SU-DHL-6 (cell line): ENCODE results near the gene IL21R.

Experiments
- H2AFZ ChIP-seq: fragments of 200-600 bp; sonication (generic); 2 replicates; pipeline ENCODE4 v1.6.1; 2014; ENCODE audit warnings: low read depth, mild to moderate bottlenecking, moderate library complexity, mixed read lengths, antibody characterized with exemption, low read length; ENCODE audit not compliant: severe bottlenecking
- H3F3A ChIP-seq: fragments of 200-600 bp; shearing (Covaris generic); 2 replicates; pipeline ENCODE4 v1.6.0; 2016; ENCODE audit warnings: antibody characterized with exemption, mild to moderate bottlenecking; ENCODE audit not compliant: insufficient read depth
- H3K27ac ChIP-seq: fragments of 200-600 bp; sonication (generic); 2 replicates; pipeline ENCODE4 v1.5.1; 2016; ENCODE audit warnings: low read depth, mild to moderate bottlenecking, low read length, moderate library complexity, mixed read lengths
- H3K27me3 ChIP-seq: fragments of 200-600 bp; sonication (generic), shearing (Covaris generic); 2 replicates; pipeline ENCODE4 v1.6.0; 2014; ENCODE audit warnings: mild to moderate bottlenecking, low read length
- H3K36me3 ChIP-seq: fragments of 200-600 bp; sonication (generic); 2 replicates; pipeline ENCODE4 v1.6.1; 2014; ENCODE audit warnings: mild to moderate bottlenecking, low read length, mixed read lengths
- H3K4me2 ChIP-seq: fragments of 300-600, 200-600 bp; shearing (Covaris generic), sonication (generic); 2 replicates; pipeline ENCODE4 v1.6.0; 2014; ENCODE audit warnings: low read length, low read depth, mild to moderate bottlenecking; ENCODE audit not compliant: poor library complexity, severe bottlenecking
- H3K4me3 ChIP-seq: fragments of 200-600 bp; sonication (generic); 2 replicates; pipeline ENCODE4 v1.5.1; 2014; ENCODE audit warnings: antibody characterized with exemption, low read length, mild to moderate bottlenecking, mixed read lengths; ENCODE audit not compliant: insufficient read depth, poor library complexity, severe bottlenecking
- H3K79me2 ChIP-seq: fragments of 200-600 bp; sonication (generic); 2 replicates; pipeline ENCODE4 v1.6.1; 2014; ENCODE audit warnings: mild to moderate bottlenecking, low read length, moderate library complexity; ENCODE audit not compliant: insufficient read depth
- H3K9ac ChIP-seq: fragments of 200-600 bp; sonication (generic); 2 replicates; pipeline ENCODE4 v1.7.0; 2014; ENCODE audit warnings: mild to moderate bottlenecking, low read length
- H3K9me2 ChIP-seq: fragments of 200-600 bp; sonication (generic); replicated peaks from 2 replicates; pipeline ENCODE4 v1.6.1; 2014; ENCODE audit warnings: low read length; ENCODE audit not compliant: insufficient read depth
- H3K9me3 ChIP-seq: fragments of 200-600 bp; sonication (generic); 2 replicates; pipeline ENCODE4 v1.6.1; 2014; ENCODE audit warnings: low read length, mixed read lengths; ENCODE audit not compliant: insufficient read depth
- H4K20me1 ChIP-seq: fragments of 200-600 bp; sonication (generic); 2 replicates; pipeline ENCODE4 v1.6.1; 2014; ENCODE audit warnings: low read depth, mild to moderate bottlenecking, antibody characterized with exemption, low read length, moderate library complexity, mixed read lengths
- EZH2phosphoT487 ChIP-seq: fragments of 200-600 bp; sonication (generic), shearing (Covaris generic); conservative IDR thresholded peaks from 2 replicates; pipeline ENCODE4 v1.6.1; 2018; ENCODE audit warnings: mild to moderate bottlenecking, antibody characterized with exemption, low read length, moderate library complexity, mixed read lengths
- TF ChIP-seq, protein P1 (sequence below): fragments of 200-600 bp; sonication (generic); IDR thresholded peaks from one replicate; pipeline ENCODE4 v1.5.1; 2017; ENCODE audit warnings: antibody characterized with exemption, mild to moderate bottlenecking, low read length, moderate library complexity; ENCODE audit not compliant: insufficient read depth, poor library complexity, severe bottlenecking

IL21R gene

GRCh38 chr16:27361987-27362386 lies 40.0 kb upstream of the IL21R start:
- no peak overlapping the region for H3K4me2 ChIP-seq
- no peak overlapping the region for H3K27ac ChIP-seq
- H3K9ac ChIP-seq, result no peak overlapping the region
- H3K27me3 ChIP-seq, result no peaks in the 10 kb centered on the region
- peaks cover 23% of the 10 kb centered on the region for H3K36me3 ChIP-seq
- H3K9me2 ChIP-seq, result no peaks in the 10 kb centered on the region
- H3K79me2 ChIP-seq, result no peaks in the 10 kb centered on the region
- TF ChIP-seq, protein P1, sequence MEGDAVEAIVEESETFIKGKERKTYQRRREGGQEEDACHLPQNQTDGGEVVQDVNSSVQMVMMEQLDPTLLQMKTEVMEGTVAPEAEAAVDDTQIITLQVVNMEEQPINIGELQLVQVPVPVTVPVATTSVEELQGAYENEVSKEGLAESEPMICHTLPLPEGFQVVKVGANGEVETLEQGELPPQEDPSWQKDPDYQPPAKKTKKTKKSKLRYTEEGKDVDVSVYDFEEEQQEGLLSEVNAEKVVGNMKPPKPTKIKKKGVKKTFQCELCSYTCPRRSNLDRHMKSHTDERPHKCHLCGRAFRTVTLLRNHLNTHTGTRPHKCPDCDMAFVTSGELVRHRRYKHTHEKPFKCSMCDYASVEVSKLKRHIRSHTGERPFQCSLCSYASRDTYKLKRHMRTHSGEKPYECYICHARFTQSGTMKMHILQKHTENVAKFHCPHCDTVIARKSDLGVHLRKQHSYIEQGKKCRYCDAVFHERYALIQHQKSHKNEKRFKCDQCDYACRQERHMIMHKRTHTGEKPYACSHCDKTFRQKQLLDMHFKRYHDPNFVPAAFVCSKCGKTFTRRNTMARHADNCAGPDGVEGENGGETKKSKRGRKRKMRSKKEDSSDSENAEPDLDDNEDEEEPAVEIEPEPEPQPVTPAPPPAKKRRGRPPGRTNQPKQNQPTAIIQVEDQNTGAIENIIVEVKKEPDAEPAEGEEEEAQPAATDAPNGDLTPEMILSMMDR, result no peak
- H2AFZ ChIP-seq, result no peak overlapping the region
- no peak overlapping the region for H3K4me3 ChIP-seq
- H4K20me1 ChIP-seq, result no peaks in the 10 kb centered on the region
- H3K9me3 ChIP-seq, result no peaks in the 10 kb centered on the region
- H3F3A ChIP-seq, result peaks cover 25% of the 10 kb centered on the region

- no peaks in the 10 kb centered on the region for H3K27me3 ChIP-seq
- no peak overlapping the region for H3K9ac ChIP-seq
- no peak for TF ChIP-seq EZH2phosphoT487
- TF ChIP-seq, protein P1, result no peak
- no peak overlapping the region for H2AFZ ChIP-seq
- peaks cover 23% of the 10 kb centered on the region for H3K36me3 ChIP-seq
- H3K4me3 ChIP-seq, result no peak overlapping the region
- H3K4me2 ChIP-seq, result no peak overlapping the region
- H3F3A ChIP-seq, result peaks cover 31% of the 10 kb centered on the region
- no peak overlapping the region for H3K27ac ChIP-seq
- H3K9me3 ChIP-seq, result no peaks in the 10 kb centered on the region
- H3K79me2 ChIP-seq, result no peaks in the 10 kb centered on the region
- no peaks in the 10 kb centered on the region for H3K9me2 ChIP-seq
- no peaks in the 10 kb centered on the region for H4K20me1 ChIP-seq
These were observed 39.3 kb upstream of the IL21R start for GRCh38 chr16:27362570-27363245.

- Histone ChIP-seq H3K36me3 (peaks cover 20% of the 10 kb centered on the region), H3K4me2 (no peak overlapping the region), H3K4me3 (no peak overlapping the region), H3K79me2 (no peaks in the 10 kb centered on the region), H3K9ac (no peak overlapping the region), H3K9me2 (no peaks in the 10 kb centered on the region), H4K20me1 (no peaks in the 10 kb centered on the region), H3K27ac (no peak overlapping the region), H3F3A (peaks cover 34% of the 10 kb centered on the region), H2AFZ (no peak overlapping the region), H3K9me3 (no peaks in the 10 kb centered on the region), H3K27me3 (no peaks in the 10 kb centered on the region)
- no peak for TF ChIP-seq EZH2phosphoT487
- TF ChIP-seq, protein P1, result no peak
These were observed 38.7 kb upstream of the IL21R start for GRCh38 chr16:27363246-27363632.
